ENCODE measurements around the gene PTK7.

Gene PTK7

DNA sequence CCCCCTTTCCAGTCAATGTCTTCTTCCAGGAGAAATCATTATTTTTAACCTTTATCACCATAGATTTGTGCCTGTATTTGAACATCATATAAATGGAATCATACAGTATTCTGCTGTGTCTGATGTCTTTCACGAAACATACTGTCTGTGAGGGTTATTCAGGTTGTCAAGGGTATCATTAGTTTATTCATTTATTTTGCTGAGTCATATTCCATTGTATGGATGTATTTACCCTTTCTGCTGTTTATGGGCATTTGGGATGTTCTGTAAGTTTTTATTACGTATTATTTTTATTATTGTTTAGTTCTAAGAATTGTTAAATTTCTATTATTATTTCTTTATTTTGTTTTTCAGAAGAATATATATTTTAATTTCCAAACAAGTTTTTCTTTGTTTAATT, 131.2 kb downstream of the PTK7 start:
- no peak for DNase-seq (ENCODE audit: low spot score)

Data from HuH-7.5 (cell line).